KMS-11 (cell line): ENCODE data around the gene EZR.
A peak's percentile ranks its signal among the peaks of the same experiment; 100 is the strongest.

Experiments used
- H2AFZ ChIP-seq: fragments of 200-600 bp; sonication (generic); 2 replicates; pipeline ENCODE4 v1.6.1; 2016; ENCODE audit warnings: antibody characterized with exemption, mixed run types, low read depth
- H3K27ac ChIP-seq: fragments of 200-600 bp; sonication (generic); 2 replicates; pipeline ENCODE4 v1.6.1; 2016; ENCODE audit warnings: mild to moderate bottlenecking, mixed run types
- H3K27me3 ChIP-seq: fragments of 200-600 bp; sonication (generic); 2 replicates; pipeline ENCODE4 v1.6.1; 2017; ENCODE audit warnings: mild to moderate bottlenecking, low read depth, mixed run types, moderate library complexity; ENCODE audit not compliant: insufficient read depth
- H3K36me3 ChIP-seq: fragments of 200-600 bp; sonication (generic); 2 replicates; pipeline ENCODE4 v1.6.1; 2017; ENCODE audit warnings: mild to moderate bottlenecking, mixed run types; ENCODE audit not compliant: insufficient read depth
- H3K4me1 ChIP-seq: fragments of 200-600 bp; sonication (generic); 2 replicates; pipeline ENCODE4 v1.6.1; 2016; ENCODE audit warnings: mild to moderate bottlenecking, low read depth, mixed run types; ENCODE audit not compliant: poor library complexity, severe bottlenecking
- H3K4me2 ChIP-seq: fragments of 200-600 bp; sonication (generic); 2 replicates; pipeline ENCODE4 v1.7.0; 2016; ENCODE audit warnings: mild to moderate bottlenecking, mixed run types
- H3K4me3 ChIP-seq: fragments of 200-600 bp; sonication (generic); IDR thresholded peaks from 2 replicates; pipeline ENCODE4 v1.6.1; 2017; ENCODE audit warnings: low read depth, low read length, mixed read lengths; ENCODE audit not compliant: insufficient read depth
- H3K79me2 ChIP-seq: fragments of 200-600 bp; sonication (generic); 2 replicates; pipeline ENCODE4 v1.6.1; 2016; ENCODE audit warnings: low read depth, mixed run types; ENCODE audit not compliant: insufficient read depth
- H3K9ac ChIP-seq: fragments of 200-600 bp; sonication (generic); 2 replicates; pipeline ENCODE4 v1.6.1; 2016; ENCODE audit warnings: mild to moderate bottlenecking, mixed run types
- H4K20me1 ChIP-seq: fragments of 200-600 bp; sonication (generic); 2 replicates; pipeline ENCODE4 v1.6.1; 2016; ENCODE audit warnings: mild to moderate bottlenecking, mixed run types; ENCODE audit not compliant: insufficient read depth
- CTCF ChIP-seq: fragments of 200-600 bp; sonication (generic); conservative IDR thresholded peaks from 2 replicates; pipeline ENCODE4 v1.6.1; 2017; ENCODE audit warnings: low read depth, mild to moderate bottlenecking, antibody characterized with exemption, low read length, moderate library complexity, mixed read lengths

The EZR gene

GRCh38 chr6:158819213-158819976, at the start of gene EZR:
TSS of gene EZR (minus strand) at chr6:158819368. CDS start at chr6:158818093, 1,275 bp downstream.
- Histone ChIP-seq H3K27ac (peak within 1 kb of the TSS; percentile 92), H3K36me3 (0 out of 2 replicates have a peak, but pooled peaks cover 3% of the 10 kb centered on the region), H3K27me3 (no peaks in the 10 kb centered on the region), H3K4me3 (no peak within 1 kb of the TSS), H3K9ac (peak within 1 kb of the TSS; percentile 86), H3K4me2 (peak within 1 kb of the TSS; percentile 44; the same call in 1 of the 2 replicates), H2AFZ (peak within 1 kb of the TSS; percentile 98), H4K20me1 (peaks cover 33% of the 10 kb centered on the region), H3K4me1 (peaks cover 35% of the 10 kb centered on the region), H3K79me2 (peaks cover 36% of the 10 kb centered on the region)
- no peak for TF ChIP-seq CTCF

GRCh38 chr6:158868122-158868480, 48.9 kb upstream of the EZR start:
- H3K4me1 ChIP-seq: peaks cover 19% of the 10 kb centered on the region
- no peak overlapping the region for H3K4me2 ChIP-seq
- no peak overlapping the region for H3K4me3 ChIP-seq
- H3K36me3 ChIP-seq: no peaks in the 10 kb centered on the region
- no peak for TF ChIP-seq CTCF
- no peak overlapping the region for H3K9ac ChIP-seq
- H3K79me2 ChIP-seq: no peaks in the 10 kb centered on the region
- no peaks in the 10 kb centered on the region for H4K20me1 ChIP-seq
- H2AFZ ChIP-seq: no peak overlapping the region
- H3K27ac ChIP-seq: no peak overlapping the region; the same call in 1 of the 2 replicates
- H3K27me3 ChIP-seq: no peaks in the 10 kb centered on the region

GRCh38 chr6:158867381-158868121, 48.4 kb upstream of the EZR start:
- H3K4me3 ChIP-seq: no peak overlapping the region
- peaks cover 19% of the 10 kb centered on the region for H3K4me1 ChIP-seq
- no peak overlapping the region for H3K9ac ChIP-seq
- TF ChIP-seq CTCF: no peak
- no peaks in the 10 kb centered on the region for H4K20me1 ChIP-seq
- H2AFZ ChIP-seq: no peak overlapping the region
- H3K4me2 ChIP-seq: no peak overlapping the region
- H3K79me2 ChIP-seq: no peaks in the 10 kb centered on the region
- H3K36me3 ChIP-seq: no peaks in the 10 kb centered on the region
- H3K27ac ChIP-seq: no peak overlapping the region
- no peaks in the 10 kb centered on the region for H3K27me3 ChIP-seq

- H3K36me3 ChIP-seq: no peaks in the 10 kb centered on the region
- H3K4me2 ChIP-seq: no peak overlapping the region
- no peak overlapping the region for H2AFZ ChIP-seq
- no peak for TF ChIP-seq CTCF
- peaks cover 14% of the 10 kb centered on the region for H3K4me1 ChIP-seq
- no peak overlapping the region for H3K9ac ChIP-seq
- no peaks in the 10 kb centered on the region for H3K79me2 ChIP-seq
- no peaks in the 10 kb centered on the region for H3K27me3 ChIP-seq
- no peak overlapping the region for H3K4me3 ChIP-seq
- no peaks in the 10 kb centered on the region for H4K20me1 ChIP-seq
- H3K27ac ChIP-seq: no peak overlapping the region
Measured at GRCh38 chr6:158865769-158866168, 46.6 kb upstream of the EZR start.
